ENCODE measurements around the gene TBX21.

The TBX21 gene

DNA sequence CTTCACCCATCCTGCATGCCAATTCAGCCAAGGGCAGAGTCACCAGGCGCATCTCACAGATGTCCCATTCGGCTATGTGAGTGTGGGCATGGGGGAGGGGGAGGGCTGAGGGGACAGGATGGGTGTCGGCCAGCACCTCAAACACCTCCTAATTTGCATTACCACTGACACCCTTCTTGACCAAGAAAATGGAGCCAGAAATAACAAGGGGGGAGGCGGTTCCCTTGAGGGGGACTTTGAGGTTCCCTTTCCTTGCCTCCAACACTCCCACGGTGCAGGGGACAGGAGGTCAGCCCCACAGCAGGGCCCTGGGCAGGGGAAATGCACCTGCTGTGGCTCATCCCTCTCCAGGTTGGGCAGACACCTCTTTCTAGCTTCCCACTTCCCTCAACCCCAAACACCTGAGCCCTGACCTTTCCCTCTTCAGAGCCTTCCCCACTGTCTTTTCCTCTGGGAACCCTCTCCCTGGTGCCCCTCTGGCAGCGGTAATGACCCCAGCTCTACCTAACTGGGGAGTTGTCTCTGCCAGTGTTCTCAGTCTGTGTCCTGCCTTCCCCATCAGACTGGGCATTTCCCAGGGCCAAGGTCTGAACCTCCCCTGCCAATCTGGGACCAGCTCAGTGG lies 18.2 kb upstream of the TBX21 start:
- DNase-seq, result no peak

DNA sequence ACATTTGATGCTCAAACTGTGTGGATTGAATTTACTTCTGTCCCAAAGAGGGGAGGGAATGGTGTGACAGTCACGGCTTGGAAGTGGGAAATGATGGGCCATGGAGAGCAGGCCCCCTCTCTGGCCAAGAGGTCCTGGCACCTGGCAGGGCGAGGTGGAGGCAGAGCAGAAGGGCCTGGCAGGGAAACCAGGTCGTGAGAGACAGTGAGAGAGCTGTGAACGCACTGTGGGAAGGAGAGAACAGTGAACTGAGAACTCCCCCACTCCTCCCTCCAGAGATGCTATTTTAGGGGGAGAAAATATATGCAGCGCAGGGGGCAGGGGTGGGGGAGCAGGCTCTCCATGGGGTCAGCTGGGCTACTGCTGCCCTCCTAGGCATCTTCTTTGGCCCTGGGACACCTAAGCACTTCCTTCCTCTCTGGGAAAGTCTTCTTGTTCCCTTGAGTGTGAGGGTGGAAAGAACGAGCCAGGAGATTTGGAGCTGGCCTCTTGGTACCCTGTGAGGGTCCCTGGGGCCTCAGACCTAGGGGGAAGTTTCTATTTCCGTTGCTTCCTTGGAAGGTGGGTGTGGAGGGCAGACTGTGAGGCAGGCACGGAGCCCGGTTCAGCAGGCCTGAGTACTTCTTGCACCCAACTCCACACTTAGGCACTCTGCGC lies 17.2 kb upstream of the TBX21 start:
- no peak for DNase-seq

DNA sequence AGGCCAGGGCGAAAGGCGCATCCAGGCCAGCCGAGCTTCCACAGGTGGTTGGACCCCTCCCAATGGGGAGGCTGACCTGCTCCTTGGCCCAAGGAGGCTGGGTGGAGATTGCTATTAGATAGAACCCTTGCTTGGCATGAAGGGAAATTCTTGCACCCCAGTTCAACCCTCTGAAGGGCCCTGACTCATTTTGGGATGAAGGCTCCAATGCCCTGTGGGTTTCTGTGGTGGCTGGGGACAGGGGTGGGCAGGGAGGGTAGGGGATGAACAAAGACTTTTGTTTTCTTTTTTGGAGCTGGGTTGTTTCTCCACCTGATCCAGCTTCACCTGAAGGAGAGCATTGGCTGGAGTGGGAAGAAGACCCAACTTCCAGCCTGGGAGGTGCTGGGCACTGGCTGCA lies 16.7 kb upstream of the TBX21 start:
- DNase-seq, result no peak

DNA sequence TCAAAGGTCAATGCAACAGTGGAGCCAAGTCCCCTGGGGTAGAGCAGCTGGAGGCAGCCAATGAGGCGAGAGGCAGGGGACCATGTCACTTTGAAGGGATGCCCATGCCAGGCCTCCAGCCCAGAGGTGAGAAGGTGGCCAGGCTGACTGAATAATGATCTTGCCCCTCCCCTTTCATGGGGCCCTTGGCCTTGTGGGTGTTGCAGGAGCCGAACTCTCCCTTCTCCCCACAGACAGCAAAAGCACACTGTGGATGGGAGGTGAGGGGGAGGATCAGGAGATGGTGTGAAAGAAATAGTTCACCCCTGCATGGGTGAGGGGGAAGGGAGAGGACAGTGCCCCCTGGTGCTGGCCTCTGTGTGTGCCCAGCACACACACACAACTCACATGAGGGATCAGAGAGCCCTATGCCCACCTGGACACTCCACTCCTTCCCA lies 15.8 kb upstream of the TBX21 start:
- DNase-seq, result peak; percentile 47

DNA sequence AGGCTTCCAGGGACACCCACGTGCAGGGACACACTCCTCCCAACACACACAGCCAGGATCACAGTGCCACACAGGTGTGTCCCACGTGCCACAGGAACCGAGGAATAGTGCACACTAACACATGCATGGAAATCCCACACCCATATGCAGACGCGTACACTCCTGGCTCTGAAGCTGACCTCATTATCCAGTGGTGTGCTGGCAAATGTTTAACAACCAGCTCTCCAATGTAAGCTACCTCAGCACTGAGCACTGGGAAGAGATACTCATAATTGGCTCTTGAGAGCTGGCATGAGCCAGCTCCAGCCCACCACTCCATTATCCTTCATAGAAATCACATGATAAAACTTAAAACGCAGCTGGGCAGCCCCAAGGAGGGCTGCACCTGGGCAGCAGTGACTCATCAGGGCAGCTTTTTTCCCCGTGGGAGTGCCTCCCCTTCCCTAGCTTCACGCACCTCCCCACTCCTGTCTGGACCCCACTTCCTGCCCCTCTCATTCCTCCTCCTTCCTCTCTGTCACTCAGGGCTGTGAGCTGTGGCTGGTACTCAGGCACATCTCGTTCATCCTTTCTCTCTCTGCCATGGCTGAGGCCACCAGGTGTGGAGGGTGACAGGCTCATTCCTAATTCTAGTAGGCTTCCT lies 14.9 kb upstream of the TBX21 start:
- DNase-seq, result peak; percentile 55

DNA sequence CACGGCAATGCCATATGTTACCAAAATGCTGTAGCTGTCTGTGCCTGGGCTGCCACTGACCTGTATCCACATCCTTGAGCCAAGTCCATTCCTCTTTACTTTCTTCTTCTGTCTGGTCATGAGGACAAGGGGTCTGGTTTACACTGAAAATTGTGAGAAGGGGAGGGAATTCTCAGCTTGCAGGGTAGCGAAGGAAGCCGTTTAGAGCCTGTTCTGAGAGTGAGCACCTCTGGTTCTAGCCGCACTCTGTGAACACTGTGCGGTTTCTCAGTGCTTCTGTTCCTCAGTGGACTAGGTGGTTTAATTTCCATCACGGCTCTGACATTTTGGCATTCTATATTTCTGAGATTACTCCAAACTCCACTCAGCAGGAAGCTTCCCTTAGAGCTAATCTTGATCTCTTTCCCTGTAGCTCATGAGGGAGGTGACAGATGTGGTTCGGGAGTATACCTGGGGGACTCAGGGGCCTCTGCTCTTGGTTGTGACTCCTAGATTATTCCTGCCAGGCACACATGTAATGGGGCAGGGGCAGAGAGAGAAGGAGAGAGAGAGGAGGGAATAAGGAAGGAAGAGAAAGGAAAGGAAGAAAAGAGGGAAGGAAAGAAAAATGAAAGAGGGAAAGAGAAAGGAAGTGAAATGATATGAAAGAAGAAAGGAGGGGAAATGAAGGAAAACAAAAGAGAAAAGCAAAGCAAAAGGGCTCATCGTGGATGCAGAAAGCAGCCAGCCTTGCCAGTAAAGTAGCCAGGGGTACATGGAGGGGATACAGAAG lies 14.2 kb upstream of the TBX21 start:
- no peak for DNase-seq

DNA sequence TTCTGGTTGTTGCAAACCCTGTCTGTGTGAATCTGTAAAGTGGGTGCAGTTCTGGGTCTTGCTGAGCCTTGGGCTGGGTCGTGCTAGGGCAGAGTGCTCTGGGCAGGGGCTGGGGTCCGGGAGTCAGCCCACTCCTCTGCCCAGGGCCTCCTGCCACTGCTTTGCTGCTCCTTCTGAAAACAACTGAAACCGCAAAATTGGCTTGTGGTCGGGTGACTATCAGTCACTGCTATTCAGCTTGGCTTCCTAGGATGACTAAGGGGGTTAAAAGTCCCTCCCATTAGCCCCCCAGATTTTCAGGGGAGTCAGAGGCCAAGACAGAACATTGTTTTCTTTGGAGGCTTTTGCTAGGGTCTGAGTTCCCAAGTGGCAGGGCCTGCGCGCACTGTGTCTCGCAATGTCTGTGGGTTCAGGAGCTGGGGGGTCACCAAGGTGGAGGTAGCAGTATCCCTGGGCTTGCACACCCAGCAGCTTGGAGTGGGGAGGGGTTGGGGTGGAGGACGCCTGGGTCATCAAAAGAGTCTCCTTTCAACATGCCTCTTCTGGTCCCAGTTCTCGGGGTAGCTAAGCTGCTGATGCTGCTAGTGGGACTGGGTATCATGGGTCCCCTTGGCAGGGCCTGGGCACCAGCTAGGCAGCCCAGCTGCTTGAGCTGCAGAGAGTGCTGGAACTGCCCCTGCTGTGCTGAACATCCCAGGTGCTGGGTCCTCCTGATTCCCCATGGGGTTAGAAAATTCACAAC lies 13.5 kb upstream of the TBX21 start:
- peak; percentile 65 for DNase-seq

DNA sequence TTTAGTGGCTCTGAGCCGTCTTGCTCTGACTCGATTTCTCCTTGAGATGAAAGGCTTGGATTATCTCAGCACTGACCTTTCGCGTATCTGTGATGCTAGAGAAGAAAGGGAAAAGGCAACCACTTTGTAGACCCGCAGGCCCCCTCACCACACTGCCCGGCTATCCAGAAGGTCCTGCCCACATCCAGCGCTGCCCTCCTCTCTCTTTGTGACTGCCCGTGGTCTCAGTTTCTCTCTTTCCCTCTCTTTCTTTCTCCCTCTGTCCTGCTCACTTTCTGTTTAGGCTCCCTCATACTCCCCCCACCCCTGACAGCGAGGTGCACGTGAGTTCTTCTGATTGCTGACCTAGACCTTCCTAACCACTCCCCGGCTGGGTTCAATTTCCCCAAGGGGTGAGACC lies 12.8 kb upstream of the TBX21 start:
- DNase-seq, result no peak

DNA sequence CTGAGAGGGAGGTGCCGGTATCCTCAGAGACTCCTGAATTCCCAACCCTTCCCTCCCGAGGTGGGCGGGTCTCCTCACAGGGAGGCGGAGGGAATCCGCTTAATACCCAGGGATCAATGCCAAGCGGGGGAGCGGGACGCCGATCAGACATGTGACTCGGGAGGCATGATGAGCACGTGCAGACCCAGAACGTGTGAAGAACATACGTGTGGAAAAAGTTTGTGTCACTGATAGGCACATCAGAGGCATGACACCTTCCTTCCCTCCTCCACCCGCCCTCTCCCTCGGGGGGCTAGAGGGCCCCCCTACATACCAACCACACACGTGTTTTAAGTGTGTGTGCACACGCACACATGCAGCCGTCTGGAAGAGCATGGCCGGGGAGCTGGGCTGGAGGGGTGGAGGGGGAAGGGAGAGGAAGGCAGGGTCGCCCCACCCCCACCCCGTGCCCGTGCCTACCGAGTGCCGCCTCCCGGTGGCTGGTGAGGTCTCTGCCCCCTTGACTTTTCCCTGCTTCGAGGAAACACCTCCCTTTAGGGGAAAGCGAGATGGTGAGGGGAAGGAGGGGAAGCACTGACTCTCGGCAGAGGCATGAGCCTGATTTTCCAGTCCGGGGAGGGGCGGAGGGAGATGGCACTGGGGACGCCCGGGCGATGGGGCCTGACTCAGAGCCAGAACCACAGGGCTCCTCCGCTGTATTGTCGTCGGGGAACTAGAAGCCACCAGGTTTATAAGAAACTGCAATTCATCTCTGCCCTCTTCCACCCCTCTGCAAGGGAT lies 12.1 kb upstream of the TBX21 start:
- peak; percentile 94 for DNase-seq

DNA sequence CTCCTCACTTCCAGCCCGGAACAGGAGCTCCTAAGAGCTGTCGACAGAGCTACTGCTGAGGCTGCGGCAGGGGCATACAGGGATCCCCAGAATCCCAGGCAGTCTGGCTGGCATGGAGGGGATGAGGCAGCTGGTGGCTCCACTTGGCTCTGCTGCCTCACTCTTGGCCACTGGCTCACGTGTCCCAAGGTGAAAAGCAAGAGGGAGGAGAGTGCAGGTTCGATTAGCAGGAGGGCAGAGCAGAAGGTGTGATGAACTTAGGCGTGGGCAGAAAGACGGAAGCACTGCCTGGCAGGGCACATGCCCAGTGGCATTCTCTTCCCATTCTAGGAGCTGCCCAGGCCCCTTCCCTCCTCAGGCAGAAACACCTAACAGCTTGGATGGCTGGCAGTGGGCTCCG lies 11.3 kb upstream of the TBX21 start:
- no peak for DNase-seq

DNA sequence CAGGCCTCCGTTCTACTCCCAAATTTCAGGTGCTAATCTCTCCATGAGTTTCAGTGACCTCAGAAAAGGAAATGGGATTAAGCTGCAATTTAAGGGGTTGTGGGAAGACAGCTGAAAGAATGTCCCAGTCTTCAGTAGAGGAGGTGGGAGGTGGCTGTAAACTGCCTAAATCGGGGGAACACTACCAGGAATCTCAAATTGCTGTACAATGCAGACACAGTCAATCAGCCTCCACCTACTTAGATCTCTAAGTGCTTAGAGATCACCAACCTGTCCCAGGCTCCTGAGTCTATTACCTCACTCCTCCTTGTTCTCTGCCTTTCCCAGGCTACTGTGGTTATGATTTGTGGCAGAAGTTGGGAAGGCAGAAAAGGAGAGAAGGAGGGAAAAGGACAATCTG lies 8.3 kb upstream of the TBX21 start:
- no peak for DNase-seq

DNA sequence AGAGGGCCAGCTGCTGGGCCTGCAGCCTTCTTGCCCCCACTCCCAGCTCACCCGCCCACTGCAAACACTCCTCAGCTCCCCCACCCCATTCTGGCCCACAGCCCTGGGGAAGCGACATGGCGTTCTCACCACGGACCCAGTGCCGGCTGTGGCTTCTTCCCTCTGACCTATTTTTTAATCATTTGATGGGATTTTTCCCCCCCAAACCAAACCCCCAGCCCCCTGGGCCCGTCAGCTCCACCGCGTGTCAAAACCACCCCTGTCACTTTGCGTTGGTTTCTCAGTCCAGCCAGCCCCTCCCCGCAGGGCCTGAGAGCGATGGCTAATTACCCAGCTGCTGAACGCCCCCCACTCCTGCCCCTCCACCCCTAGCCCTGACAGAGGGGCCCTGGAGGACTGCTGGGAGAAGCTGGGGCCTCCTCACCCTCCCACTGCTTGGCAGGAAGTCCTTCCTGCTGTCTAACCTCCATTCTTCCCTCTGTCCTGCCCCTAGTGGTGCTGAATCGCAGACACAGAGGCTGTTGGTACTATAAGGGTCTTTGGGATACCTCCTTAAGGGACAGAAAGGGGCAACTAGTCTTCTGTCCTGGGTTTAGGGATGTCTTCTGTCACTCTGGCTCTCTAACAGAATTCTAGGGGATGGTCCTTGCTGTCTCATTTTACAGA lies 7.5 kb upstream of the TBX21 start:
- no peak for DNase-seq

DNA sequence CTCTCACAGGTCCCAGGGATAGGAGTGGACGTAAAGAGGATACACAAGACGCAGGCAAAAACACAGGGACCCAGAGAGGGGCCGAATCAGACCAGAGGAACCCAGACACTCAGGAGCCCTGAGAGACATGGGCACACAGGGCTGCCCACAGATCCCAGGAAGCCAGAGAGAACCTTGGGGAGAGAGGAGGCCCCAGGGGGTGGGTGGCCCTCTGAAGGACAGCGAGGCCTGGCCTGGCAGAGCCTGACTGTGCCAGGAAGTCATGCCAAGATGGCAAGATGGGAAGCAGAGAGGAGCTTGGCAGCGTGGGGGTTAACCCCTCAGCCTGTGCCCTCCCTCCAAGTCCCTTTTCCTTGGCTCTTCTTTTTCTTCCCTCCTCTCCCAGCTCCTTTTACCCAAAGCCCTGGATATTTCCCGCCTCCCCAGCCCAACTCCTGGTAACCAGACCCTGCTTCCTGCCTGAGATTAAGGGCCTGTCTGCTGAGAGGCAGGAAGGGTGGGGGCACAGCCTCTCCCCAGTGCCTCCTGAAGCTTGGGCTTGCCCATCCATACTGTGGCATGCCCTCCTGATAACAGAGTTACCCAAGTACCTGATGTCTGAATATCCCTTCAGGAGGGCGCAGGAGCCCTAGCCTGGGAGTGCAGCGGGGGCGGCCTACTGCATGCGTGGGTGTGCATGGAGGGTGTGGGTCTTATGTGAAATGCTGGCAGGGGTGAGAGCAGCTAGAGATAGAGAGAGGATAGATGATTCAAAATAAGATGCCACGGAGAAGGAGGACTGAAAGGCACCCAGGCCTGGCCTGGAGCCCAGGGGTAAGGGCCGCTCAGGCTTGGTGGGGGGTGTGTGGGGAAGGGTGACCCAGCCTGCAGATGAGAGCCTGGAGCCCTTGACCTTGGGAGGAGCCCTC lies 6.0 kb upstream of the TBX21 start:
- no peak for DNase-seq

DNA sequence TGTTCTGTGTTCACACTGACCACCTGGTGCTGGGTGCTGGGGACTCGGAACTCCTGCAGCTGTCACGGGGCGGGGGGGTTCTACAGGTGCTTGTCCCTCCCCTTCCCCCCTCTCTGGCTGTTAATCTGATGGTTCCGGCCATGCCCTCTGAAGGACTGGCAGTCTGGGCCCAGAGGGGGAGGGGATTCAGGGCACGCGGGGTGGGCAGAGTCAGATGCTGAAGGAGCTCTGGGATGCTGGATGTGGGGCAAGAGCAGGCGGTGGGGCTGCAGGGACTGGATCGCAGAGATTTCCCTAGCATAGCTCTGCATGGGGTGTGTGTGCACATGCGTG lies 5.4 kb upstream of the TBX21 start:
- DNase-seq, result no peak

DNA sequence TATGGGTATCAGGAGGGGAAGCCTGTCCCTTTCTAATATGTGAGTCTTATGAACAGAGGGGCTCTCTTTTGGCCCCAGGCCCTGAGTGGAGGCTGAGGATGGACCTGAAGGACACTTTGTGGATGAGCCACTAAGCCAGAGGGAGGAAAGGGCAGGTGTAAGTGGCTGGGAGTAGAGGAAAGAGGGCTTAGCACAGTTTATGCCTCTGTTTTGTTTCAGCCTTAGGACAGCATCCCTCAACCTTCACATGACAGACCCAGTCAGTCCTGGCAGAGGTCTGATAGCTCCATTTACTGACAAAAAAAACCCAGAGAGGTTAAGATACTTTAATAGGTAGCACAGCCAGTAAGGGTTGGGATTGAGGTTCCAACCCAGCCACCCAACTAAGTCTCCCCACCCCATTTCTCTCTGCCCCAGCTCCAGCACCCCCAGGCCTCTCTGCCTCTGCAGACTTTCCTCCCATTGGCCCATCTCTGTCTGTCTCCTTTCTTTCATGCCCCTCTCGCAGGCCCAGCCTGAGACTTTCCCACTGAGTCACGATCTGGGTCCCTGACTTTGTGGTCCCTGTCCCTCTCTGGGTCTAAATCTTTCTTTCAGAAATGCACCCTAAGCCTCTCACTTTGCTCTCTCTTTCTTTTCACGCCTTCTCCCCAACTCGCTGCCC lies 4.7 kb upstream of the TBX21 start:
- DNase-seq, result no peak

DNA sequence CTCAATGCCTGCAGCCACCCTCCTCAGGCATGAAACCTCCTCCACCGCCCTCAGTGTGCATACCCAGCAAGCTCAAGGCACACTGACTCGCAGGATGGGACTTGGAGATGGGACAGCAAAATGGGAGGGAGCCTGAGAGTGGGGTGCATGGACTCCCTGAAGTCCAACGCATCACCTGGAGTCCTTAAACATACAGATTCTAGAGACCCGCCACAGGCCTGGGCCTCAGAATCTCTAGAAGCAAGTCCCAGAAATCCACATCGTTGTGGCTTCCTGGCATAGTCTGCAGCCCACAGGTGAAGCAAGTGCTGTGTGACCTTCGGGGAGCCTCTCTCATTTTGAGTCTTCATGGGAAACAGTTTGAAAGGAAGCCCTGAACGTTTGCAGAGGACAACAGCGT lies 3.6 kb upstream of the TBX21 start:
- no peak for DNase-seq

DNA sequence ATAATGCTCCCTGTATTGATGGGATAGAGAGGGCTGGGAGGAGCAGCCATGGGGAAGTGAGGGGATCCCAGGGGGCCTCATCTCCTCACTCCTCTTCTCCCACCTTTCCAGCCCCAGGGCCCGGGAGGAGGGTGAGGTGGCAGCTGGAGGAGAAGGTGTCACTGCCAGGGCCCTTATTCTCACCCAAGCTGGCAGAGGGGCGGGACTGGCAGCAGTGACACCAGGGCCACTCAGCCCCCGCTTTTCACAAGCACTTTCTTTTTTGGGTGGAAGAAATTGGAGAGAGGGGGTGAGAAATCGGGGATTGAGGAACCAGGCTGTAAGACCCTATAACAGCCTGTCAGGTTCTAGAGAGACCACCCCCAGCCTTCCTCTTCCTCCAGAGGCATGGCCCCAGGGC lies 2.4 kb upstream of the TBX21 start:
- DNase-seq, result no peak

DNA sequence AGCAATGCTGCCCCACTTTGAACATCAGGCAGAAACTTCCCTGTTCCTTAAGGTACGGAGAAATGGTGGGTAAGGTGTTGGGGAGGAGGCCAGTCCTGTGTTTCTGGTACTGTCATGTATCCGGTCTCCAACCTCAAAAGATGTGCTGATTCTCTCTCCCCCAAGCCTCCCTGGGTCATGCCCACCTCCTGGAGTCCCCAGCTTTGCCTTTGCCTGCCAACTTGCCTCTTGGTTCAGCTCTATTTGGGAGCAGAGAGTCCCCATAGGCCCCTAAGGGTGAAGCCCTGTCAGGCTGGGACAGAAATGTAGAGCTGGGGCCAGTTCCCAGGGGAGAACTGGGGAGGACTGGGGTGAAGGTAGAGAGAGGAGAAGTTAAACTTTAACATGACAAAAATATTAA lies 1.6 kb upstream of the TBX21 start:
- DNase-seq, result no peak

DNA sequence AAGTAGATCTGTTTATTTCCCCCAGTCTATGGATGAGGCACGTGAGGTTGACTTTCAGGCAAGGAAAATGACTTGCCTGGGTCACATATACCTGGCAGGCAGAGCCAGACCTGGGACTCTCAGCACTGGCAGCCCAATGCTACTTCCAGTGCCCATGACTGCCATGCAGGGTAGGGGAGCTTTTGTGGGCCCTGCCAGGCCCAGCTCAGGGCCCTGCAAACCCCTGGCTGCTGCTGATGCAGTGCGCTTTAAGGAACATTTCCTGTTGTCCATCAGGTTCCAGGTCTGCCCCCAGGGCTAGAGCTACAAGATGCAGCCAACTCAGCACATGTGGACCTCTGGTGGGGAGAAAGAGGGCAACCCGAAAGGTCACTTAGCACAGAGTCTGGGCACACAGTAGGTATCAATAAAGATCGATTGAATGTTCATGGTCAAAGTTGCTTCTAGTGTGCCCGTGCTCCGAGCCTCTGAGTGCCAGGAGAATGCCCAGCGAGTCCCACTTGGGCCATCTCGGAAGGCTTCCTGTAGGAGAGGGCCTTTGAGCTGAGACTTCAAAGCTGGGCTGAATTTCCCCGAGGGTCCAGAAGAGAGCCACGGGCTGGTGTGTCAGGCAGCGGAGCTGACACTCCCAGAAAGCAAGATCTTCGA lies 513 bp upstream of the TBX21 start:
- no peak for DNase-seq

Data from stimulated activated CD4-positive, alpha-beta T cell treated with anti-CD3 and anti-CD28 coated beads, Interleukin-12 subunit alpha, Interleukin-12 subunit beta, amount 100 ng/mL, for 4 hours (primary cell).